Heart left ventricle (tissue), 16 donors: Measurements from ENCODE around the gene DYNC1LI1. TPM values are rescaled to one million over a fixed set of nuclear protein-coding genes. Genes with fewer than 3 reads are reported as not detected.
"Not testable (repeated sequence)": the region's sequence is repeated elsewhere in the genome, so short reads cannot be mapped to it uniquely, and the experiment has no call there.

Source experiments
- ATAC-seq, 4 donors: fragments of 200-7000 bp; cut with Tn5 transposase; one replicate each; pipeline ENCODE4 v1.9.1; 2020 to 2022; ENCODE audit warnings: moderate library complexity in 4 of 4, mild to moderate bottlenecking in 3 of 4, moderate number of reproducible peaks in 1 of 4
- DNase-seq, 5 donors: peaks; one replicate each; pipeline ENCODE4 v3.0.0-alpha.2; 2020
- H3K27ac ChIP-seq, 12 donors: fragments of 200-600 bp; sonication (generic) in 4 of 12; one replicate each; pipeline versions ENCODE4 v1.5.0 to v1.8.0; 2016 to 2022; ENCODE audit warnings: mild to moderate bottlenecking in 2 of 12
- H3K27me3 ChIP-seq, 9 donors: fragments of 200-600 bp; sonication (generic) in 2 of 9; one replicate each; pipeline versions ENCODE4 v1.5.1 to v1.8.0; 2016 to 2022; ENCODE audit warnings: mild to moderate bottlenecking in 3 of 9
- H3K36me3 ChIP-seq, 9 donors: fragments of 200-600 bp; sonication (generic) in 2 of 9; one replicate each; pipeline versions ENCODE4 v1.5.0 to v1.8.0; 2018 to 2022; ENCODE audit warnings: mild to moderate bottlenecking in 2 of 9
- H3K4me1 ChIP-seq, 12 donors: fragments of 200-600 bp; sonication (generic) in 4 of 12; one replicate each; pipeline versions ENCODE4 v1.5.0 to v1.8.0; 2016 to 2022; ENCODE audit warnings: mild to moderate bottlenecking in 3 of 12
- H3K4me3 ChIP-seq, 12 donors: fragments of 200-600 bp; sonication (generic) in 4 of 12; one replicate each; pipeline versions ENCODE4 v1.5.0 to v1.8.0; 2017 to 2022; ENCODE audit warnings: mild to moderate bottlenecking in 9 of 12, moderate library complexity in 4 of 12
- H3K9me3 ChIP-seq, 12 donors: fragments of 200-600 bp; sonication (generic) in 4 of 12; one replicate each; pipeline versions ENCODE4 v1.5.0 to v1.8.0; 2016 to 2022; ENCODE audit warnings: mild to moderate bottlenecking in 1 of 12
- POLR2A ChIP-seq, 2 donors: fragments of 450-650 bp; IDR thresholded peaks; one replicate each; pipeline ENCODE4 v1.6.1; 2017; ENCODE audit warnings: antibody characterized with exemption in 2 of 2, mild to moderate bottlenecking in 2 of 2, moderate library complexity in 2 of 2
- WGBS, 4 donors: extraction: QIAGEN DNeasy Blood & Tissue Kit in 2 of 4; methylation state at CpG; one replicate each; pipeline versions ENCODE4 v1.1.5 to v1.1.7; 2013 to 2018; 5-methylcytosine and 5-hydroxymethylcytosine counted together
- intact Hi-C, 10 donors: fragments of 100-400 bp; cut with DNase I; formaldehyde crosslinking; loops; one replicate each; pipeline versions ENCODE4 v1.11.1 to v1.14.2; 2022
- polyA plus RNA-seq, 2 donors: library from polyadenylated mRNA; stranded (reverse); fragments of 200-250 nt; gene quantifications; one replicate each; pipeline ENCODE4 v1.2.3, GENCODE V29; 2013
- total RNA-seq, 9 donors: library from RNA; depleted of rRNA in 2 of 9; stranded (reverse); fragments of >200 nt in 2 of 9; fragmentation: NEBNext Ultra II Directional in 3 of 9; extraction: Animal tissue kit (Norgen Biotek cat#: 25700) in 3 of 9; gene quantifications; one replicate each; pipeline versions ENCODE4 v1.1.0 to v1.2.4, GENCODE V29; 2016 to 2023
- TF ChIP-seq, protein P1 (sequence below), 12 donors: fragments of 200-600 bp; sonication (generic) in 4 of 12; IDR thresholded peaks; one replicate each; pipeline versions ENCODE4 v1.5.0 to v1.8.0; 2018 to 2022; ENCODE audit warnings: antibody characterized with exemption in 12 of 12, mild to moderate bottlenecking in 5 of 12
- donor health status: ischemic (EF 13 %, LVEDD 7.1; RV severe dilation, severe dysfunction).
- donor health status: healthy with polysubstance abuse.
- donor health status: DM: no; HTN: yes; CAD: no.
- donor health status: DM: no; HTN: no; CAD: no.
- donor health status: ischemic (EF 25% LVEDD 6.9; RV normal size, moderate dysfunction).
- donor health status: ischemic (EF 25% LVEDD 5.7; RV mildly dilated, moderate dysfunction).
- donor health status: healthy.
- donor health status: DM: yes; HTN: yes; CAD: no.
- donor health status: ischemic (EF 35%, LVEDD 5.7; RV mildly dilated, moderate dysfunction).
- donor health status: nonischemic (EF 11% LVEDD 7.7; RV severe dilation, severe dysfunction).
- donor health status: DM: yes; HTN: yes; CAD: no.
- donor health status: PGD.
- donor health status: ischemic (EF 29% LVEDD 5.4; RV normal size, mild dysfunction).
- donor health status: nonischemic (EF 23%, LVEDD 6.1; RV moderate dilation, normal function).

The DYNC1LI1 gene
- total and polyA plus RNA-seq, 11 donors, result 28.8 to 65.0 (median 55.9) TPM

DNA sequence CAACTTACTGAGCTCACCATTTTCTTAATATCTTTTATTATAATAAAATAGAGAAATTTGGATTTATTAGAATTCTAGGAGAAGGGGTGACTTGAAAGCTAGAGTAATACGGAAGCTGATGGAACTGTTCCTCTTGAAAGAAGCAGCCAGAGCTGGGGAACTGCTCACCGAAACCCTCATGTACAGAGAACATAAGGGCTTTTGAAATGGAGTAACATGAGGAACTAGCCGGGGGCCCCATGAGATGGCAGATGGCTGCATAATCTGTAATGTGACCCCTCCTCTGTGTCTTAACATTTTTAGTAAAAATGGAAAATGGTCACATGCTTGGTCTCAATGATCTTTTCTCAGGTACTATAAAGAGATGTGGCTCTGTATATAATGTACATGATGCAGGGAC, 15.7 kb upstream of the DYNC1LI1 start:
- Histone ChIP-seq H3K4me1 (peaks cover 0 to 22% (median 0%) of the 10 kb centered on the region in 12 donors), H3K9me3 (no peaks in the 10 kb centered on the region), H3K27ac (no peak overlapping the region), H3K36me3 (no peaks in the 10 kb centered on the region), H3K4me3 (no peak overlapping the region), H3K27me3 (no peaks in the 10 kb centered on the region)
- TF ChIP-seq POLR2A (IDR thresholded peaks at IDR 0.05), result no peak
- TF ChIP-seq, protein P1, sequence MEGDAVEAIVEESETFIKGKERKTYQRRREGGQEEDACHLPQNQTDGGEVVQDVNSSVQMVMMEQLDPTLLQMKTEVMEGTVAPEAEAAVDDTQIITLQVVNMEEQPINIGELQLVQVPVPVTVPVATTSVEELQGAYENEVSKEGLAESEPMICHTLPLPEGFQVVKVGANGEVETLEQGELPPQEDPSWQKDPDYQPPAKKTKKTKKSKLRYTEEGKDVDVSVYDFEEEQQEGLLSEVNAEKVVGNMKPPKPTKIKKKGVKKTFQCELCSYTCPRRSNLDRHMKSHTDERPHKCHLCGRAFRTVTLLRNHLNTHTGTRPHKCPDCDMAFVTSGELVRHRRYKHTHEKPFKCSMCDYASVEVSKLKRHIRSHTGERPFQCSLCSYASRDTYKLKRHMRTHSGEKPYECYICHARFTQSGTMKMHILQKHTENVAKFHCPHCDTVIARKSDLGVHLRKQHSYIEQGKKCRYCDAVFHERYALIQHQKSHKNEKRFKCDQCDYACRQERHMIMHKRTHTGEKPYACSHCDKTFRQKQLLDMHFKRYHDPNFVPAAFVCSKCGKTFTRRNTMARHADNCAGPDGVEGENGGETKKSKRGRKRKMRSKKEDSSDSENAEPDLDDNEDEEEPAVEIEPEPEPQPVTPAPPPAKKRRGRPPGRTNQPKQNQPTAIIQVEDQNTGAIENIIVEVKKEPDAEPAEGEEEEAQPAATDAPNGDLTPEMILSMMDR (IDR thresholded peaks at IDR 0.05), result no peak
- intact Hi-C loops, result no loop called here
- no peak for DNase-seq
- WGBS, 4 donors, result 92 to 95% (median 94%) methylated on average over 3 of the region's 3 CpGs
- ATAC-seq, result no peak

DNA sequence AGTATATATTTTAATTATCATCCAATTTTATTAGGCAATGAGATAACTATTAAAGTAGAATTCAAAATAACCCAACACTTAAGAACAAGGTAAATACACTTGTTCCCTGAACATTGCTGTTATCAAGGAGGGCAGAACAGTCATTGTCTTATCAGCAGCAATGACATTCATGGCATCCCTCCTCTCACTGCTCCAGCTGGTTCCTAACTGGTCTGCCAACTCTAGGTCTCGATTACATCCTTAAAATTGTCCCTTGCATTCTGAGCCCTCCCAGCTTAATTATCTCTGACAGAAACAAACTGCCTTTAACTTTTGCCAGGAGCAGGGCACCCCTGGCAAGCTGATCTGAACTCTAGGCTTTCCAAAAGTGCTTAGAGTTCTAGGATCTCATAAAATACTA, 14.0 kb upstream of the DYNC1LI1 start:
- H3K4me3 ChIP-seq, result no peak overlapping the region
- ATAC-seq (peak; percentile 94 to 99 (median 98)), DNase-seq (peak in 4 of 5 donors; percentile 31 to 47 (median 42))
- no peaks in the 10 kb centered on the region for H3K27me3 ChIP-seq
- peak overlapping the region in 4 of 12 donors; percentile 28 to 55 (median 38) for H3K27ac ChIP-seq
- H3K9me3 ChIP-seq, result no peaks in the 10 kb centered on the region
- 7 to 18% (median 13%) methylated on average over 1 of the region's 1 CpG for WGBS, 4 donors
- H3K36me3 ChIP-seq, result no peaks in the 10 kb centered on the region
- peaks cover 0 to 22% (median 0%) of the 10 kb centered on the region in 12 donors for H3K4me1 ChIP-seq
- intact Hi-C loops, result no loop called here
- TF ChIP-seq, protein P1 (IDR thresholded peaks at IDR 0.05), result no peak
- TF ChIP-seq POLR2A (IDR thresholded peaks at IDR 0.05), result no peak

DNA sequence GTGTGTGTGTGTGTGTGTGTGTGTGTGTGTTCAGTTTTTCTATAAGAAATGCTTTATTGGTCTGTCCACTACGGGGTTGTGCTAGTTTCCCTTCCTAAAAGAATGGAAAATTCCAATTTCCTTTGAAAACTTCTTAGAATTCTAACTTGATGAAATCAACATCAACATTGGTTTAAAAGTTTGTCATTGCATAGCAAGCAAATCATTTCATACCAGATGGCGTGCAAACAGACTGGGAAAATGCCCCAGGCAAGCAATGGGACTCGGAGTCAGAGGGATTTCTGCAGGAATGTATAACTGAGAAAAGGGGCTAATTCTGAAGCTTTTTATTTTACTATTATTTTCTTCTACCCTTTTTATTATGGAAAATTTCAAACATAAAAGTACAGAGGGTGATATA, 13.1 kb upstream of the DYNC1LI1 start:
- Histone ChIP-seq H3K27ac (peak overlapping the region in 1 of 12 donors; percentile 40), H3K27me3 (no peaks in the 10 kb centered on the region), H3K9me3 (no peaks in the 10 kb centered on the region), H3K4me1 (peaks cover 0 to 23% (median 0%) of the 10 kb centered on the region in 12 donors), H3K36me3 (no peaks in the 10 kb centered on the region), H3K4me3 (no peak overlapping the region)
- TF ChIP-seq POLR2A (IDR thresholded peaks at IDR 0.05), result no peak
- TF ChIP-seq, protein P1 (IDR thresholded peaks at IDR 0.05), result no peak
- no peak for ATAC-seq
- intact Hi-C loops, result no loop called here
- WGBS, 4 donors, result 82 to 89% (median 85%) methylated on average over 3 of the region's 3 CpGs
- no peak for DNase-seq

- H3K36me3 ChIP-seq, H3K4me3 ChIP-seq, H3K9me3 ChIP-seq, ATAC-seq, DNase-seq, H3K27me3 ChIP-seq: not testable (repeated sequence)
- peak overlapping the region in 5 of 12 donors; percentile 58 to 86 (median 72) for H3K27ac ChIP-seq
- intact Hi-C loops, result loop anchor here in 4 of 10 donors (10.0 kb wide), 2 partner anchors 64 to 74 kb away; partner anchors contain the start of gene CMTM6 (in 3 of the 4)
- WGBS, 4 donors, result 90 to 96% (median 94%) methylated on average over 17 to 31 of the region's 31 CpGs
- H3K4me1 ChIP-seq, result peaks cover 0 to 33% (median 17%) of the 10 kb centered on the region in 12 donors
These were observed 8.0 kb upstream of the DYNC1LI1 start for GRCh38 chr3:32578669-32579068.
